WTC11 (cell line): ENCODE measurements around the gene CHRNA1. TPM values are rescaled to one million over a fixed set of nuclear protein-coding genes. Genes with fewer than 3 reads are reported as not detected.

Experiments
- ATAC-seq: fragments of 200-7000 bp; cut with Tn5 transposase; 2 replicates; pipeline ENCODE4 v1.10.0; 2021; ENCODE audit warnings: mild to moderate bottlenecking, moderate library complexity
- CTCF ChIA-PET: fragments of 300-600 bp; sonication (Branson Sonifier 250); formaldehyde crosslinking; loops from one replicate; lab custom pipeline; 2021; ENCODE audit warnings: antibody characterized with exemption; lab: Charles Lee
- POLR2A ChIA-PET: fragments of 350-600 bp; sonication (Branson Sonifier 250); formaldehyde crosslinking; loops from one replicate; lab custom pipeline; 2021; ENCODE audit warnings: antibody characterized with exemption; lab: Charles Lee
- DNase-seq: peaks from one replicate; pipeline ENCODE4 v3.0.0; 2021; ENCODE audit warnings: low spot score
- H3K27ac Mint-ChIP-seq: 2 replicates; pipeline ENCODE4 v1.8.0; 2021; ENCODE audit warnings: mixed read lengths
- H3K27me3 Mint-ChIP-seq: 2 replicates; pipeline ENCODE4 v1.8.0; 2021; ENCODE audit warnings: low read depth, mild to moderate bottlenecking, moderate library complexity, mixed read lengths
- H3K36me3 Mint-ChIP-seq: 2 replicates; pipeline ENCODE4 v1.8.0; 2021; ENCODE audit warnings: mixed read lengths
- H3K4me1 Mint-ChIP-seq: 2 replicates; pipeline ENCODE4 v1.8.0; 2022; ENCODE audit warnings: mixed read lengths
- H3K4me3 Mint-ChIP-seq: 2 replicates; pipeline ENCODE4 v1.8.0; 2021; ENCODE audit warnings: mild to moderate bottlenecking, moderate library complexity, mixed read lengths
- H3K9me3 Mint-ChIP-seq: 2 replicates; pipeline ENCODE4 v1.8.0; 2021; ENCODE audit warnings: mixed read lengths
- CREM ChIP-seq: sonication (generic); formaldehyde crosslinking; IDR thresholded peaks from 2 replicates; pipeline ENCODE4 v1.8.1; 2022; ENCODE audit warnings: mild to moderate bottlenecking, missing genetic modification reagents, moderate library complexity
- FOXJ3 ChIP-seq: sonication (generic); formaldehyde crosslinking; IDR thresholded peaks from 2 replicates; pipeline ENCODE4 v1.9.0; 2021; ENCODE audit warnings: missing genetic modification reagents, mild to moderate bottlenecking, borderline replicate concordance
- FOXP1 ChIP-seq: sonication (generic); formaldehyde crosslinking; IDR thresholded peaks from 2 replicates; pipeline ENCODE4 v1.8.0; 2022; ENCODE audit warnings: missing genetic modification reagents, mild to moderate bottlenecking, moderate library complexity, borderline replicate concordance
- TEAD1 ChIP-seq: sonication (generic); formaldehyde crosslinking; IDR thresholded peaks from 2 replicates; pipeline ENCODE4 v1.8.0; 2022; ENCODE audit warnings: mild to moderate bottlenecking, missing genetic modification reagents
- ZNF138 ChIP-seq: sonication (generic); formaldehyde crosslinking; conservative IDR thresholded peaks from 2 replicates; pipeline ENCODE4 v1.8.1; 2022; ENCODE audit warnings: mild to moderate bottlenecking, moderate library complexity, missing genetic modification reagents
- total RNA-seq: library from RNA; stranded (reverse); gene quantifications from 3 replicates; pipeline ENCODE4 v1.2.3, GENCODE V29; 2021
- TF ChIP-seq, protein P1 (sequence below): sonication (generic); formaldehyde crosslinking; IDR thresholded peaks from 2 replicates; pipeline ENCODE4 v1.8.1; 2023; ENCODE audit warnings: mild to moderate bottlenecking, missing genetic modification reagents
- TF ChIP-seq, protein P2 (sequence below): sonication (generic); formaldehyde crosslinking; IDR thresholded peaks from 2 replicates; pipeline ENCODE4 v1.8.0; 2022; ENCODE audit warnings: mild to moderate bottlenecking, missing genetic modification reagents
- TF ChIP-seq, protein P3 (sequence below): sonication (generic); formaldehyde crosslinking; conservative IDR thresholded peaks from 2 replicates; pipeline ENCODE4 v1.8.1; 2023; ENCODE audit warnings: mild to moderate bottlenecking, low read depth, missing genetic modification reagents, moderate library complexity
- TF ChIP-seq, protein P4 (sequence below): fragments of 250-450 bp; sonication (Bioruptor Pico); IDR thresholded peaks from 2 replicates; pipeline ENCODE4 v1.8.0; 2021; ENCODE audit warnings: mild to moderate bottlenecking
- TF ChIP-seq, protein P5 (sequence below): sonication (generic); formaldehyde crosslinking; IDR thresholded peaks from 2 replicates; pipeline ENCODE4 v1.8.1; 2023; ENCODE audit warnings: mild to moderate bottlenecking, missing genetic modification reagents, borderline replicate concordance
- TF ChIP-seq, protein P6 (sequence below): fragments of 200-600 bp; IDR thresholded peaks from 2 replicates; pipeline ENCODE4 v1.8.0; 2022; ENCODE audit warnings: antibody characterized with exemption
- TF ChIP-seq, protein P7 (sequence below): sonication (generic); formaldehyde crosslinking; IDR thresholded peaks from 2 replicates; pipeline ENCODE4 v1.8.1; 2023; ENCODE audit warnings: mild to moderate bottlenecking, moderate library complexity, missing genetic modification reagents

The CHRNA1 gene
- total RNA-seq, 1 experiment from 2014 or later, result not detected

DNA sequence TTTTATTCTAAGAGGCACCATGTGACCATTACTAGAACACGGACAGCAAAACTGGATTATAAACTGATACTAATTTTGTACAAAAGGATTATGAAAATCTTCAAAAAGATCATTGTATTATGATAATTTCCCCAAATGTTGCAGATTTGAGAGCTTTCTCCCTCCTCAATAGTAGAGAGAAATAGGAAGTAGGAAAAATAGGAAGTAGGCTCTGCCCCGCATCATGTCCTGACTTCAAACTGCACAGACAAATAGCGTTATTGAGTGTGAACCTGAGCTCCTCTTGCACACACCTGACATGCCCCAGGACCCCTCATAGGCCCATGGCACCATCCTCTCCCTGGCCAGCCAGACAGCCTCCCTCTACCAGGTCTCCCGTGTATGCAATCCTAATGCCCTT, 25.4 kb downstream of the CHRNA1 start:
- peaks cover 2% of the 10 kb centered on the region; the same call in 1 of the 2 replicates for H3K9me3 Mint-ChIP-seq
- DNase-seq, result no peak
- ChIA-PET POLR2A (interaction anchor here (0.7 to 1.2 kb wide), 2 partner anchors 9 to 1244 kb away, joined by 3 to 4 read pairs; no protein-coding TSS in a partner anchor), CTCF (no interaction called here)
- TF ChIP-seq, protein P1, sequence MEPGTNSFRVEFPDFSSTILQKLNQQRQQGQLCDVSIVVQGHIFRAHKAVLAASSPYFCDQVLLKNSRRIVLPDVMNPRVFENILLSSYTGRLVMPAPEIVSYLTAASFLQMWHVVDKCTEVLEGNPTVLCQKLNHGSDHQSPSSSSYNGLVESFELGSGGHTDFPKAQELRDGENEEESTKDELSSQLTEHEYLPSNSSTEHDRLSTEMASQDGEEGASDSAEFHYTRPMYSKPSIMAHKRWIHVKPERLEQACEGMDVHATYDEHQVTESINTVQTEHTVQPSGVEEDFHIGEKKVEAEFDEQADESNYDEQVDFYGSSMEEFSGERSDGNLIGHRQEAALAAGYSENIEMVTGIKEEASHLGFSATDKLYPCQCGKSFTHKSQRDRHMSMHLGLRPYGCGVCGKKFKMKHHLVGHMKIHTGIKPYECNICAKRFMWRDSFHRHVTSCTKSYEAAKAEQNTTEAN (CRISPR knock-in tag), result no peak
- TF ChIP-seq, protein P2, sequence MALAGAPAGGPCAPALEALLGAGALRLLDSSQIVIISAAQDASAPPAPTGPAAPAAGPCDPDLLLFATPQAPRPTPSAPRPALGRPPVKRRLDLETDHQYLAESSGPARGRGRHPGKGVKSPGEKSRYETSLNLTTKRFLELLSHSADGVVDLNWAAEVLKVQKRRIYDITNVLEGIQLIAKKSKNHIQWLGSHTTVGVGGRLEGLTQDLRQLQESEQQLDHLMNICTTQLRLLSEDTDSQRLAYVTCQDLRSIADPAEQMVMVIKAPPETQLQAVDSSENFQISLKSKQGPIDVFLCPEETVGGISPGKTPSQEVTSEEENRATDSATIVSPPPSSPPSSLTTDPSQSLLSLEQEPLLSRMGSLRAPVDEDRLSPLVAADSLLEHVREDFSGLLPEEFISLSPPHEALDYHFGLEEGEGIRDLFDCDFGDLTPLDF (CRISPR knock-in tag), result no peak
- TF ChIP-seq TEAD1 (CRISPR knock-in tag), result no peak
- TF ChIP-seq, protein P3, sequence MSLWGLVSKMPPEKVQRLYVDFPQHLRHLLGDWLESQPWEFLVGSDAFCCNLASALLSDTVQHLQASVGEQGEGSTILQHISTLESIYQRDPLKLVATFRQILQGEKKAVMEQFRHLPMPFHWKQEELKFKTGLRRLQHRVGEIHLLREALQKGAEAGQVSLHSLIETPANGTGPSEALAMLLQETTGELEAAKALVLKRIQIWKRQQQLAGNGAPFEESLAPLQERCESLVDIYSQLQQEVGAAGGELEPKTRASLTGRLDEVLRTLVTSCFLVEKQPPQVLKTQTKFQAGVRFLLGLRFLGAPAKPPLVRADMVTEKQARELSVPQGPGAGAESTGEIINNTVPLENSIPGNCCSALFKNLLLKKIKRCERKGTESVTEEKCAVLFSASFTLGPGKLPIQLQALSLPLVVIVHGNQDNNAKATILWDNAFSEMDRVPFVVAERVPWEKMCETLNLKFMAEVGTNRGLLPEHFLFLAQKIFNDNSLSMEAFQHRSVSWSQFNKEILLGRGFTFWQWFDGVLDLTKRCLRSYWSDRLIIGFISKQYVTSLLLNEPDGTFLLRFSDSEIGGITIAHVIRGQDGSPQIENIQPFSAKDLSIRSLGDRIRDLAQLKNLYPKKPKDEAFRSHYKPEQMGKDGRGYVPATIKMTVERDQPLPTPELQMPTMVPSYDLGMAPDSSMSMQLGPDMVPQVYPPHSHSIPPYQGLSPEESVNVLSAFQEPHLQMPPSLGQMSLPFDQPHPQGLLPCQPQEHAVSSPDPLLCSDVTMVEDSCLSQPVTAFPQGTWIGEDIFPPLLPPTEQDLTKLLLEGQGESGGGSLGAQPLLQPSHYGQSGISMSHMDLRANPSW (CRISPR knock-in tag), result no peak
- TF ChIP-seq, protein P4, sequence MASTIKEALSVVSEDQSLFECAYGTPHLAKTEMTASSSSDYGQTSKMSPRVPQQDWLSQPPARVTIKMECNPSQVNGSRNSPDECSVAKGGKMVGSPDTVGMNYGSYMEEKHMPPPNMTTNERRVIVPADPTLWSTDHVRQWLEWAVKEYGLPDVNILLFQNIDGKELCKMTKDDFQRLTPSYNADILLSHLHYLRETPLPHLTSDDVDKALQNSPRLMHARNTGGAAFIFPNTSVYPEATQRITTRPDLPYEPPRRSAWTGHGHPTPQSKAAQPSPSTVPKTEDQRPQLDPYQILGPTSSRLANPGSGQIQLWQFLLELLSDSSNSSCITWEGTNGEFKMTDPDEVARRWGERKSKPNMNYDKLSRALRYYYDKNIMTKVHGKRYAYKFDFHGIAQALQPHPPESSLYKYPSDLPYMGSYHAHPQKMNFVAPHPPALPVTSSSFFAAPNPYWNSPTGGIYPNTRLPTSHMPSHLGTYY, result no peak
- TF ChIP-seq, protein P5, sequence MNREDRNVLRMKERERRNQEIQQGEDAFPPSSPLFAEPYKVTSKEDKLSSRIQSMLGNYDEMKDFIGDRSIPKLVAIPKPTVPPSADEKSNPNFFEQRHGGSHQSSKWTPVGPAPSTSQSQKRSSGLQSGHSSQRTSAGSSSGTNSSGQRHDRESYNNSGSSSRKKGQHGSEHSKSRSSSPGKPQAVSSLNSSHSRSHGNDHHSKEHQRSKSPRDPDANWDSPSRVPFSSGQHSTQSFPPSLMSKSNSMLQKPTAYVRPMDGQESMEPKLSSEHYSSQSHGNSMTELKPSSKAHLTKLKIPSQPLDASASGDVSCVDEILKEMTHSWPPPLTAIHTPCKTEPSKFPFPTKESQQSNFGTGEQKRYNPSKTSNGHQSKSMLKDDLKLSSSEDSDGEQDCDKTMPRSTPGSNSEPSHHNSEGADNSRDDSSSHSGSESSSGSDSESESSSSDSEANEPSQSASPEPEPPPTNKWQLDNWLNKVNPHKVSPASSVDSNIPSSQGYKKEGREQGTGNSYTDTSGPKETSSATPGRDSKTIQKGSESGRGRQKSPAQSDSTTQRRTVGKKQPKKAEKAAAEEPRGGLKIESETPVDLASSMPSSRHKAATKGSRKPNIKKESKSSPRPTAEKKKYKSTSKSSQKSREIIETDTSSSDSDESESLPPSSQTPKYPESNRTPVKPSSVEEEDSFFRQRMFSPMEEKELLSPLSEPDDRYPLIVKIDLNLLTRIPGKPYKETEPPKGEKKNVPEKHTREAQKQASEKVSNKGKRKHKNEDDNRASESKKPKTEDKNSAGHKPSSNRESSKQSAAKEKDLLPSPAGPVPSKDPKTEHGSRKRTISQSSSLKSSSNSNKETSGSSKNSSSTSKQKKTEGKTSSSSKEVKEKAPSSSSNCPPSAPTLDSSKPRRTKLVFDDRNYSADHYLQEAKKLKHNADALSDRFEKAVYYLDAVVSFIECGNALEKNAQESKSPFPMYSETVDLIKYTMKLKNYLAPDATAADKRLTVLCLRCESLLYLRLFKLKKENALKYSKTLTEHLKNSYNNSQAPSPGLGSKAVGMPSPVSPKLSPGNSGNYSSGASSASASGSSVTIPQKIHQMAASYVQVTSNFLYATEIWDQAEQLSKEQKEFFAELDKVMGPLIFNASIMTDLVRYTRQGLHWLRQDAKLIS (CRISPR knock-in tag), result no peak
- TF ChIP-seq, protein P6, sequence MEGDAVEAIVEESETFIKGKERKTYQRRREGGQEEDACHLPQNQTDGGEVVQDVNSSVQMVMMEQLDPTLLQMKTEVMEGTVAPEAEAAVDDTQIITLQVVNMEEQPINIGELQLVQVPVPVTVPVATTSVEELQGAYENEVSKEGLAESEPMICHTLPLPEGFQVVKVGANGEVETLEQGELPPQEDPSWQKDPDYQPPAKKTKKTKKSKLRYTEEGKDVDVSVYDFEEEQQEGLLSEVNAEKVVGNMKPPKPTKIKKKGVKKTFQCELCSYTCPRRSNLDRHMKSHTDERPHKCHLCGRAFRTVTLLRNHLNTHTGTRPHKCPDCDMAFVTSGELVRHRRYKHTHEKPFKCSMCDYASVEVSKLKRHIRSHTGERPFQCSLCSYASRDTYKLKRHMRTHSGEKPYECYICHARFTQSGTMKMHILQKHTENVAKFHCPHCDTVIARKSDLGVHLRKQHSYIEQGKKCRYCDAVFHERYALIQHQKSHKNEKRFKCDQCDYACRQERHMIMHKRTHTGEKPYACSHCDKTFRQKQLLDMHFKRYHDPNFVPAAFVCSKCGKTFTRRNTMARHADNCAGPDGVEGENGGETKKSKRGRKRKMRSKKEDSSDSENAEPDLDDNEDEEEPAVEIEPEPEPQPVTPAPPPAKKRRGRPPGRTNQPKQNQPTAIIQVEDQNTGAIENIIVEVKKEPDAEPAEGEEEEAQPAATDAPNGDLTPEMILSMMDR, result no peak
- TF ChIP-seq FOXP1 (CRISPR knock-in tag), result no peak
- no peak for TF ChIP-seq CREM (CRISPR knock-in tag)
- TF ChIP-seq ZNF138 (CRISPR knock-in tag), result no peak
- TF ChIP-seq FOXJ3 (CRISPR knock-in tag), result no peak
- TF ChIP-seq, protein P7, sequence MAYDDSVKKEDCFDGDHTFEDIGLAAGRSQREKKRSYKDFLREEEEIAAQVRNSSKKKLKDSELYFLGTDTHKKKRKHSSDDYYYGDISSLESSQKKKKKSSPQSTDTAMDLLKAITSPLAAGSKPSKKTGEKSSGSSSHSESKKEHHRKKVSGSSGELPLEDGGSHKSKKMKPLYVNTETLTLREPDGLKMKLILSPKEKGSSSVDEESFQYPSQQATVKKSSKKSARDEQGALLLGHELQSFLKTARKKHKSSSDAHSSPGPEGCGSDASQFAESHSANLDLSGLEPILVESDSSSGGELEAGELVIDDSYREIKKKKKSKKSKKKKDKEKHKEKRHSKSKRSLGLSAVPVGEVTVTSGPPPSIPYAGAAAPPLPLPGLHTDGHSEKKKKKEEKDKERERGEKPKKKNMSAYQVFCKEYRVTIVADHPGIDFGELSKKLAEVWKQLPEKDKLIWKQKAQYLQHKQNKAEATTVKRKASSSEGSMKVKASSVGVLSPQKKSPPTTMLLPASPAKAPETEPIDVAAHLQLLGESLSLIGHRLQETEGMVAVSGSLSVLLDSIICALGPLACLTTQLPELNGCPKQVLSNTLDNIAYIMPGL (CRISPR knock-in tag), result no peak
- ATAC-seq, result no peak
- H3K4me3 Mint-ChIP-seq, result no peak overlapping the region
- H3K27me3 Mint-ChIP-seq, result no peaks in the 10 kb centered on the region; the same call in 1 of the 2 replicates
- no peak overlapping the region for H3K27ac Mint-ChIP-seq
- H3K4me1 Mint-ChIP-seq, result no peaks in the 10 kb centered on the region; the same call in 1 of the 2 replicates
- no peaks in the 10 kb centered on the region for H3K36me3 Mint-ChIP-seq
